Stimulated activated CD4-positive, alpha-beta T cell treated with anti-CD3 and anti-CD28 coated beads, TNF-alpha, amount 100 ng/mL, for 1 hour (primary cell): ENCODE results near the gene UBAP1.
"Not testable (repeated sequence)": the region's sequence is repeated elsewhere in the genome, so short reads cannot be mapped to it uniquely, and the experiment has no call there.

Experiments used
- DNase-seq, 3 donors: peaks; one replicate each; pipeline ENCODE4 v3.0.0-alpha.2; 2020; ENCODE audit warnings: low read depth in 3 of 3, low spot score in 1 of 3

UBAP1 gene

GRCh38 chr9:34224349-34224748, 45.5 kb downstream of the UBAP1 start:
- no peak for DNase-seq

GRCh38 chr9:34226144-34226760, 47.4 kb downstream of the UBAP1 start:
- not testable (repeated sequence) for DNase-seq

- DNase-seq = no peak
Observed at GRCh38 chr9:34227445-34227844, 48.6 kb downstream of the UBAP1 start.

GRCh38 chr9:34230556-34230955, 51.7 kb downstream of the UBAP1 start:
- no peak for DNase-seq

GRCh38 chr9:34232201-34232600, 53.4 kb downstream of the UBAP1 start:
- no peak for DNase-seq

GRCh38 chr9:34233672-34234071, 54.8 kb downstream of the UBAP1 start:
- DNase-seq = no peak

- DNase-seq = no peak
Observed at GRCh38 chr9:34237836-34238235, 59.0 kb downstream of the UBAP1 start.

- no peak for DNase-seq
Observed at GRCh38 chr9:34240006-34240405, 61.2 kb downstream of the UBAP1 start.

GRCh38 chr9:34242830-34243229, 64.0 kb downstream of the UBAP1 start:
- DNase-seq = no peak

- DNase-seq = not testable (repeated sequence)
Observed at GRCh38 chr9:34245212-34245611, 66.4 kb downstream of the UBAP1 start.

GRCh38 chr9:34246453-34246852, 67.6 kb downstream of the UBAP1 start:
- no peak for DNase-seq

- DNase-seq = not testable (repeated sequence)
Observed at GRCh38 chr9:34247782-34248181, 68.9 kb downstream of the UBAP1 start.

- DNase-seq = no peak
Observed at GRCh38 chr9:34249274-34249673, 70.4 kb downstream of the UBAP1 start.

- no peak for DNase-seq
Observed at GRCh38 chr9:34250721-34251120, 71.9 kb downstream of the UBAP1 start.

- DNase-seq = no peak
Observed at GRCh38 chr9:34252016-34252415, 73.2 kb downstream of the UBAP1 start.

- DNase-seq = peak in 2 of 3 donors; percentile 46
Observed at GRCh38 chr9:34252670-34253459, 74.0 kb downstream of the UBAP1 start.

GRCh38 chr9:34253460-34253837, 74.6 kb downstream of the UBAP1 start:
- no peak for DNase-seq

GRCh38 chr9:34254141-34254913, 75.5 kb downstream of the UBAP1 start:
- no peak for DNase-seq

GRCh38 chr9:34254966-34255825, 76.4 kb downstream of the UBAP1 start:
- no peak for DNase-seq

GRCh38 chr9:34256104-34256503, 77.3 kb downstream of the UBAP1 start:
- DNase-seq = no peak

GRCh38 chr9:34256987-34257585, 78.2 kb downstream of the UBAP1 start:
- no peak for DNase-seq
